NCI-H2196 (cell line): ENCODE results near the gene MED12L.

ENCODE experiments used
- DNase-seq: peaks from one replicate; lab custom pipeline; 2025; ENCODE audit not compliant: unreplicated experiment; lab: John Stamatoyannopoulos, UW

The MED12L gene

DNA sequence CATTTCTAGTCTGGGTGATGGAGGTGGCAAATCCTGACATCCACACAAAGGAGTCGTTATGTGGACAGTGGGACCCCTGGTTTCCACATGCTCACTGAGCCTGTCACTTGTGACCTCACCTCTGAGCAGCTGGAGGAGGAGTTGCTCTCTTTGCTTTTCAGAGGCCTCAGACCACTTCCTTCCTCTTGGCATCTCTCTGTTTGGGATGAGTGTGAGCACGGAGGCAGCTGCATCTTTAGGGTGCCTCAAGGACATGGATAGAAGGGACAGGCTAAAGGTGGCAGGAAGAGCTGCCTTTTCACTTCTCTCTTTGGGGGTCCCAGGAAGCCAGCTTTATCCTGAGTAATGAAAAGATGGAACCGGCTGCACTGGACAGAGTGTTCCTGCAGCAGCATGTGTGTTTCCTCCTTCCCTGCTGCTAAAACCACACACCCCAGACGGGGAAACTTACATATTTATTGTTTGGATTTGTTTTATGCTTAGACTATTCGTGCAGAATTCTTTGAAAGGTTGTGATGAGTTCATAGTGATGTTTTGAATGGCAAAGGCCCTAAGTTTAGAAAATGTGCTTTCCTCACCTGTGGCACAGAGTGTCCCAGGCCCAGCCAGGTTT, 85.8 kb downstream of the MED12L start:
- no peak for DNase-seq

DNA sequence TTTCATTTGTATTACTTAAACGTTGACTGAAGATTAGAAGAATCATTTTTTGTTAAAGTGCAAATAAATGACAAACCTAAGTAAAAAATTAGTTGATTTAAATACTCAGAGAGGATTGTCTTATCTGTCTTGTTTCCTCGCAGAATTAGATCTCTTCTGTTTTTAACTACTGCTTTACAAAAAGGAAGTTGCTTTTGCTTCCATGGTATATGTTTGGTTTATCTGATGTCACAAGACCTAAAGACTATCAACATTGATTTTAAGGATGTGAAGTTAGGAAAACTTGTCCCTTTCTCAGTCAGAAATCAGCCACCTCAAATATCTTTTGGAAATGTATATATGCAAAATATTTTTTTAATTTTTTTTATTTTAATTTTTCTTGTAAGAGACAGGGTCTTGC, 88.9 kb downstream of the MED12L start:
- DNase-seq: no peak

DNA sequence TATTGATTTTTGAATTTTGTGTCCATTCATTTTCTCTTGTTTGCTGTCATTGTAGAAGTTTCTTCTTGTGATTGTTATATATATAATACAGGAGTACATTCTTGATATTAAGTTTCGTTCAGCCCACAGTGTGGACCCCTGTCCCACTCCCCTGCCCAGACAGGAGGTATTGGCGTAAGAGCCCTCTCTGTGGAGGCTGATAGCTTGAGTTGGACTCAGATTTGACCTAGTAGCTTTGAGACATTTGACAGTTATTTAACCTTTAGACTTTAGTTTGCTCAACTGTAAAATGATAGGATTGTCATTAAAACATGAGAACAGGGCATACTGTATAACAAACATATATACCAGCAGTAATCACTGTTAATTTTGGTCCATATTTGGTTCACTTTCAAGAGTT, 90.5 kb downstream of the MED12L start:
- no peak for DNase-seq

DNA sequence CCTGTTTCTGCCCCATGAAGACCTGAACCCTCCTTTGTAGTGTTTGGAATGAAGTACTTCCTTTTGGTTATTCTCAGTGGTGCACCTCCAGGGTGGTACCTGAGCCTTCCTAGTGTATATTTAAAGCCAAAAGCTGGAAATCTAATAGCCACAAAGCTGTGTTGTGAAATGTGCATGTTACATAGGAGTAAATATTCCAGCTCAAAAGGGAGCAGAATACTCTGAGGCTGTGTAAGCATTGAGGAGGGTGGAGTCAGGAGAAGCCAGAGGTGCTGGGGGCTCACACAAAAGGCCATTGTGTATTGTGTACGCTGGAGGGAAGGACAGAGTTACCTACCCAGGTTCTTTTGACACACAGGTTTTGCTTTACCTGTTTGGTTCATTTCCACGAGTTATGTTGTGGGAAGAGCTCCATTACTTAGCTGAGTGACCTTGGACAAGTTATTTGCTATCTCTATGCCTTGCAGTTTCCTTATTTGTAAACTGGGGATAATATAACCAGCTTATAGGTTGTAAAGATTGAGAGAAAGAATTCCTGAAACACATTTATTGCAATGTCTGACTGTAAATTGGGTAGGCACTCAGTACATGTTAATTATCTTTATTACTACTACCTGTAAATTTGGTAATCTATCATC, 92.9 kb downstream of the MED12L start:
- no peak for DNase-seq

DNA sequence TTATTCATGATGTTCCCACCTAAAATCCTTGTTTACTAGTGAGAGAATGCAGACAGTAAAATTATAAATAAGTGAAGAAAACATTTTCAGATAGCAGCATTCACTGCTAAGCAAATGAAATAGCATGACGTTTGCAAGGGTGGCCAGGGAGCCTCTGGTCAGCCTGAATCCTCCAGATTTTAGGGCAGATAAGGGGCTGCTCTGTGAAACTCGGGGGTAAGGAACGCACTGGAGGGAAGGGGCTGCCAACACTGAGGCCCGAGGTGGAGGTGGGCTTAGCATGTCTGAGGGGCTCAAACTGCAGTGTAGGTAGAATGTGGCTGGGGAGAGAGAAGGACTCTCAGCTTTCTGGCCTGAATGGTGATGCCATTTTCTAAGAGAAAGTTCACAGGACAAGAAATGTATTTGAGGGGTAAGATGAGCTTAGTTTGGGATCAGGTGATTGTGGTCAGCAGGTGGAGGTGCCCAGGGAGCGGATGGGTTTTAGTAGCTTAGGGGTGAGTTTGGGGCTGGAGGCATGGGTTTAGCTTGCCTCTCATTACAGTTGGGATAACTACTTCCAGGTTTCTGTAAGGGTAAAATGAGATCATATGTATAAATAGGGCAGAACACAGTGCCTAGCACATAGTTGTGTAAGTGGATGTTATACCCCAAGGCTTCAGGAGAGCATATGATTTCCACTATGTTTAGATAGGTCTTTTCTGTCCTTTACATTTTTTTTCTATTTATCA, 97.0 kb downstream of the MED12L start:
- DNase-seq: no peak

DNA sequence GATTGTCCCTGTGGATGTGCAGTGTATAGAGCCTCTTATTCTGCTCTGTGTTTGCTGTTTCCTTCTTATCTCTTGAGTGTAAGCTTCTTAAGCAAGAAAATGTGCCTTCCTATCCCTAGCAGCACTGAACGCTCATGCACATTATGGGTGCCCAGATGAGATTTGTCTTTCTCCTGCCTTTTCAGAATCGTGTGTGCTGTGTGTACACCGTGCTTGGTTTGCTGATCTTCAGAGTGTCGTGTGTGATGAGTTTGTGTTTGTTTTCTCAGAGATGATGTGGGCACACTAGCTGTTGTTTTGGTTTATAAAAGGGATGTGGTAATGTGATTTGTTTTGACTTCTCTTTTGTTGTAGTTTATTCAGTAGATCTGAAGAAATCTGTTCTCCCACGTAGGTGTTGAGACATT, 97.8 kb downstream of the MED12L start:
- no peak for DNase-seq

DNA sequence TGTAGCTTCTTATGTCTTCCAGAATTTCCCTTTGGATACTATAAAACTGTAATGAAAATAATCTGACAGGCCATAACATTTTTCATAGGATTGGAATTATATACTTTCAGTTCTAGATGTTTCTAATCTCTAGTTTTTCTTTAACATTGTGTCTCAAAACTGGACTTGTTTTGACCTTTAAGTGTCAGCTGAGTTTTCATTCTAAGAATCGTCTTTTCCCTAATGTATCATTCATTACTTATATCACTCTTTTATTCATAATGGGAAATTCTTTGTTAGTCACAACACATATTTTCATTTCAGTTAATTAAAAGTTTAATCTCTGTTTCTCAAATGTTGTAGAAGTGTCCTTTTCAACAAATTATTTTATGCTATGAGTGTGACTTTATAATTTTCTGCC, 105.6 kb downstream of the MED12L start:
- DNase-seq: no peak

DNA sequence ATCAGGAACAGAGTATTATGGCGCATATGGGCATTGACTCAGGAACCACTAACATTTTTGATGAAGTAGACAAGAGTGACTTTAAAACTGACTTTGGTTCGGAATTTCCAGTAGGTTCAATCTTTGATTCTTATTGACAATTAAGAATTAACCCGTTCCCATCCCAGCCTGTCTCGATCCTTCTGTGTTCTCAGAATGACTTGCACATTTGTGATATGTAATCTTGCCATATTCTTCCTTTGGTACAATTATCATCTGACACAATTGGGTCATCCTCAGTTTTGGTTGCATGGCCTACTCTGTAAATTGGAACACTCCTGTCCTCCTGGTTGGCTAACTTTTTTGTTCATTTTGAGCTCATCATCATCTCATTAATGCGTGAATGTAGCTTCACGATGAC, 107.1 kb downstream of the MED12L start:
- no peak for DNase-seq

DNA sequence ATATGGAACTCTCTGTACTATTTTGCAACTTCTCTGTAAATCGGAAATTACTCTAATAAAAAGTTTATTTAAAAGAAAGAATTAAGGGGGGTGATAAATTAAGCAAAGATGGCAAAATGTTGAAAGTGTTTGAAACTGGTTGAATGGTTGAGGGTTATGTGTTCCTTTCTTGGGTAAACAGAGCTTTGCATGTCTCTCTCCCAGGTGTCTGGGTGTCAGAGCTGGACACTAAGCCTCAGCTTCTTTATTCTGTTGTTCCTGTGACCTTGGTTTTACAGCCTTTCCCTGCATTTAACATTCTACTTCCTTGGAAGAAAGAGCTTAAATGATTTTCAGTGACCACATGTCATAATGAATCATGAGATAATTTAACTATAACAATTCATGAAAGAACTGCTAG, 110.4 kb downstream of the MED12L start:
- DNase-seq: no peak

DNA sequence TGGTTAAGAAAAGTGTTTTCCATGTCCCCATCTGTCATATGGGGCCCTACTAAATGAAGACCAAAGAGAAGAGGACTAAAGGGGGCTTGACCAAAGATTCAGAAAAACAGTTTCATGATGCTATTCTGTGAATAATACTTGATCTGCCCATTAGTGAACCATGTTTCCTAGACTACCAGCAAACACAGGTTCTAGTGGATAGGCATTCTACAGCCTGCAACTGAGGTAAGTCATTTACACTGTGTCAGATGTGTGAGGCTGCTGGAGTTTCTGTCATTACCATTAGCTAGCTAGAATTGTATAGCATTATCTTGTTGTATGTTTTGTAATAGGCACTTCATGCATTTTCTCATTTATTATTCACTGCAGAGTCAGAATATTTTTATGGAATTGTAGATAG, 111.0 kb downstream of the MED12L start:
- no peak for DNase-seq

DNA sequence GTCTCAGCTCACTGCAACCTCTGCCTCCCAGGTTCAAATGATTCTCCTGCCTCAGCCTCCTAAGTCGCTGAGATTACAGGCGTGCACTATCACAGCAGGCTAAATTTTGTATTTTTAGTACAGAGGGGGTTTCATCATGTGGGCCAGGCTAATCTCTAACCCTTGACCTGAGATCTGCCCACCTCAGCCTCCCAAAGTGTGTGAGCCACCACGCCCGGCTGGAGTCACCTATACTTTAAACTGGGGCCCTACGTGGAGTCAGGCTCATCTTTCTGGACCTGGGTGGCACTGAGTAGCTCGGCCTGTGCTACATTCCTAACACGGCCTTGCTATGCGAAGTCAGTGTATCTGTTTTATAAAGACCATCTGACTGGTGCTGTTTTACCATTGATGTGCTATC, 111.8 kb downstream of the MED12L start:
- DNase-seq: no peak

DNA sequence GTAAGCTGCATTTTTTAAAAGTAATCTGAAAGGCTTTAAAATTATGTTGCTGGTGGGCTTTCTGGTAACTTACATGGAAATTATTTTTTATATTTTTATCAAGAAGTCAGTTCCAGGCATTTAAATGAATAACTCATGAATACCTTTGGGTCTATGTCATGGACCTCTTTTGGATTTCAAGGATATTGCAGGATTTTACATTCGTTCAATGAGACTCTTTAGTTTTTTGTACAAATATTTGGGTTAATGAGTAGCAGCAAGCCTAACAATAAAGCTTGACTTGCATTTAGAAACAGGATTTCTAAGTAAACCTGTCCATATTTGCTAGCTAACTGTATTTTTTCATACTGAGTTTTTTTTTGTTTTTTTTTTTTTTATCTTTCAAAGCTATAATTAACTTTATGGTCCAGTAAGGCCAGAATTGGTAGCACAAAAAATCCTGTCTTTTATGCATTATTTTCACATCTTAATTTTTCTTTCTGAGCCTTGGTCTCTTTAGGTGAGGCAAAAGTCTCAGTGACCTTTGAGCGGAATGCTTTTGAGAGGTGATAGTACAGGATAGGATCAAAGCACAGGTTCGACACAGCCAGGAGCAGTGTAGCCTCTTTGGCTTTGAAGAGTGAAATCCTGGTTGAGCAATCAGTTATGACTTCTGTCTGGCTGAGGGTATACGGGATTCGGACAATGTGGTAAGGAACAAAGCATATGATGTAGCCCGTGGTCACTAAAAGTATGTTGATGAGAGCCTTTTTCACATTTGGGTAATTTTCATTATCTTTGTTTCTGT, 112.7 kb downstream of the MED12L start:
- DNase-seq: no peak

DNA sequence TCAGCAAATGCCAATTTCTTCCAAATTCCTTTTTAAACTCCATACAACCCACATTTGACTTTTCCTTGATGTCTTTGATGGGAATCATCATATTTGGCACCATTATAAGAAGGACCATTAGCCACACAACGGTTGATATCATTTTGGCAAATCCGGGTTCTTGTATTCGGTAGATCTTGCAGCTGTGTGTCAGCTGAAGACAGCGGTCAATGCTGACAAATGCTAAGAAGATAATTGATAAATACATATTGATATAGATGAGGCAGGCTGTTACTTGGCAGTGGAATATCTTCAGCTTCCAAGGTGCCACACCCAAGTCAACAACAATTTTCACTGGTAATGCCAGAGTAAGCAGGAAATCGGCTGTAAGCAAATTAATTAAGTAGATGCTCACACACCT, 113.4 kb downstream of the MED12L start:
- DNase-seq: no peak

DNA sequence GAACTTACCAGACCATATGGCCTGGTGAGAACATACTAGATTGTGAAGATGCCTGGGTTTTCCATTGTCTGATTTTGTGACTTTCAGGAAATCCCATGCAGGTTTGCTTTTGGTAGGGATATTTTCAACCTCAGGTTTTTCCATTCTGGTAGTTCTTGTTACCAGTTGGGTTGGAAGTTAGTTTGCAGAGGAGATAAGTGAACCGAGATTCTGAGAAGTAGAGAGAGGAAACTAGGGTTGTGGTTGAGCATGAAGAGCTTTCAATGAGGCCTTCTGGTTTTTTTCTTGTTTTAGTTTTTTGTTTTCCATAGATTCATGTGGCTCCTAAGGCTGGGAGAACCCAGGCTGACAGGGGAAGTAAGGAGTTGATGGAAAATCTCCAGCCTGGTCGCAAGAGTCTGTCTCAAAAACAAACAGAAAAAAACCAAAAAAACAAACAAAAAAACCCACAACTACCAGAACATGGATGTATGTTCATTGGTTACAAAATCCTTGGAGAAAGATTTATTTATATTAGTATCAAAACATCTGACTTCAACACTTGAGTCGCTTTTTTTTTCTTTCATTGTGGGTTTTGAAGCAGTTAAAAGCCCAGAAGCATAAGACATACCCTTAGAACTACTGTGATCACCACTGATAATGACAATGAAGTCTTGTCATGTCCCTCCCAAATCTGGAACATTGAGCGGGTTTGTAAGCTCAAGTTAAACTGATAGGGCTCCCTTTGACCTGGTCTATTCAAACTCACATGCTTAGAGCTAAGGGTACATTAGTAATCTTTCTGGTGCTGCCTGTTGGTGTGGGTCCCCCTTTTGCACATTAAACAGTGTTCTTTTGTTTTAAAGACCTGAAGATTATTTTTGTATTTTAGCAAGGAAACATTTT, 114.3 kb downstream of the MED12L start:
- DNase-seq: no peak

DNA sequence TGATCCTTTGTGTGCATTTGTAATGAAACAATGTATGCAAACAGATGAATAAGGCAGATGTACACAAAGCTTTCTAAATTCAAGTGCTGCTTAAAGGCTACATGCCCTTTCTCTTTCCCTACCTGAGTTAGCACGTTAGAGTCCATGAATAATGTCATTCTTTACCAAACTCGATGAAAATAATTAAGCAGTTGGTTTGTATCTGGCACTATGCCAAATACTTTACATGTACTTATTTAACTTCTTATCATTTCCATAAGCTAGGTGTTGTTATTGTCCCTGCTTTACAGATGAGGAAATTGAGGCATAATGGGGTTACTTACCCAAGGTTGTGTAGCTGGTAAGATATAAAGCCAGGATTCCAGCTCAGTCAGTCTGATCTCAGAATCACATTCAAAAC, 115.1 kb downstream of the MED12L start:
- peak; percentile 10 for DNase-seq

DNA sequence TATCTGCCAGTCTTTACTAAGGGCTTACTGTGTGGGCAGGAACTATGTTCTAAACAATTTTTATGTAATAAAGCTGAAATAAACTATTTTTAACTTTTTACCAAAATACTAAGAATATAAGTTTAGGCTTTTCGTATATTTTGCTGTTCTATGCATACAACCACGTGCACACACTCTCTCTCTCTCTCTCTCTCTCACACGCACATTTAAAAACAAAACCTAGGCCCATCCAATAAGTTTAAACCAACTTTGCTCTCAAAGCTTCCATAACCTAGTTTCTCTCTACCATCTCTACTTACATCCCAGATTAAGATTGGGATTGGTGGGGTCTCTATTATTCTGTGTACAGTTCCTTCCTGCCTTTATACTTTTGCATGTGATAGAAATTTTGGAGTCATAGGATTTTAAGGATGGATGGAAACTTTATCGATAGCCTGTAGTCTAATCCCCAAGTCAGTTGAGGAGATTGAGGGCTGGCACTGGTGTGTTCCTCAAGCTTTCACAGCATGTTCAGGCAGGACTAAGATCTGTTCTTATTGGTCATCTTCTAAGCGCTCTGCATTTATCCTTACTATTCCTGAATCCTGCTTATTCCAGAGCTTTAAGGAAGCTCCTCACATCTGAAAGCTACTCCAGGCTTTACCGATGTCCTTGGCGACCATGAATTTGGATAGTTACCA, 115.7 kb downstream of the MED12L start:
- DNase-seq: no peak

DNA sequence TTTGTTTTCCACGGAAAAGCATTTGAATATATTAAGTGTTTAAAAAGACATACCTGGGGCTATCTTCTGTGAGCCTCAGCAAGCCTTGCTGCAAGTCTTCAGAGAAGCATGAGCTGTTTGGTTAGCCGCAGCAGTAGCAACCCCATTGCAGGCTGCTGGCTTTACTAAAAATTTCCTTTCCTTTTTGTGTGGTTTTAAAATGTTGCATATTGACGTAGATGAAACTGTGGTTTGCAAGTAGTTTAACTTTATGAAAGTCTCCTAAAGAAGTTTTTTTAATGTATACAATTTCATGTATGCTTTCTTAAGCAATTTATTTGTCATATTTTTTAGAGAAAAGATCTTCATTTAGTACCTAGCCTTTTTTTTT, 117.6 kb downstream of the MED12L start, which contains the start of gene GPR171:
GPR171 (minus strand) TSS at position 166 of the 370 bp plus-strand sequence. CDS start 3,830 bp downstream, outside the sequence.
- DNase-seq: no peak

DNA sequence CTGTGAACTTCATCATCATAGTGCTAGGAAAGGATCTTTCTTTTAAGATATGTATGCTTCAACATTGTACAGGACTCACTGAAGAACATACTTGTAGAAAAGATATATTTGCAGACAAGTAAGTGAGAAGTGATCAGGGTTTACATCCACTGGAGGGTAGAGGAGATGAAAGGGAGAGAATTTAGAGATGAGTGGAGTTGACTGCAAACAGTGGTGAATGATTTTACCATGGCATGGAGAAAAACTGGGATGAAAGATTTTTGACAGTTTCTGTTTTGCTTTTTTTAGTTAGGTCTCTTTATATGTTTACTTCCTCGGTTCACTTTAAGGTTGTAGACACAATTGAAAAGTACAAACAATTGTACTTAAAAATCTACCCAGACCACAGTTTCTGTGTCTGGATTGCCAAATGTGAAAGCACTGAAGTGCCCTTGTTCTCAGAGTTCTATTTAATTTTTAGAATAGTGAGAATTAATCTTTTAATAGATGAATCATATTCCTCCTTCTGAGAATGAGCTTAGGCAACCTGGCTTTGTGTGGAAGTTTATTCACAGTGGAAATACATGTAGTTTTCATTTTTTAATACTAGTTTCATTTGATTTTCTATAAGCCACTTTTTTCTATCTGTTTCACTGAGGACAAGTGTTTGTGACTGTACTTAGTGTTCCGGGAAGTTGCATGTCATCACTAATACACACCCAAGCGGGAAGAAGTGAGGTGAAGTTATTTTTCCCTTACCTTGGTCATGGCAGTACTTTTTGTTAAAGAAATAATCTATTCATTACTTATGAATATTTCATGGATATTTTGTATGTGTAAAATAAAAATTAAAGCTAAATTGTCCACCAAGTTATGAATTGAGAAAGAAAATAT, 119.3 kb downstream of the MED12L start:
- DNase-seq: no peak

DNA sequence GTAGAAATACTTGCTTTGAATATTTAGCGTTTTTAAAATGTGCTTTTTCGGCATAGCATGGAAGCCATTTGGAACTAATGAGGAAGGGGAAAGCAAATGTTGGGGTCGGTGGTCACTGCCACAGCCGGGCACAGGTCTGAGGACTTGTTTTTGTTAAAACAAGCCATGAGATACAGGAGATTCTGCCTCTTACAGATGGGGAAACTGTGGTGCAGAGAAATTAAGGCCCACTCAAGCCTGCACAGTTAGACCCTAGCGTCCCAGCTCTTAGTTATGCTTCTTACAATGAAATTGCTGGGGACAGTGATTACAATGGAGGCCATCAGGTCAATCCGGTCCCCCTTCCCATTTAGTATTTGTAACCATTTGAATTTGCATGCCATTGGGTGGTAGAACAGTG, 120.0 kb downstream of the MED12L start:
- no peak for DNase-seq
